Effector memory CD8-positive, alpha-beta T cell (primary cell): ENCODE measurements around the gene SRGAP1.

Experiments
- ATAC-seq: fragments of 150-1000 bp; cut with Tn5 transposase; replicated peaks from 2 replicates; pipeline ENCODE4 v1.10.0; 2021; ENCODE audit warnings: mild to moderate bottlenecking, moderate library complexity
- DNase-seq, 3 experiments: peaks; one replicate each; pipeline ENCODE4 v3.0.0; 2021
- H3K27ac Mint-ChIP-seq, 2 donors: one replicate each; pipeline ENCODE4 v1.8.0; 2022; ENCODE audit warnings: mild to moderate bottlenecking in 2 of 2, mixed read lengths in 2 of 2, moderate library complexity in 2 of 2
- H3K27me3 Mint-ChIP-seq, 2 donors: one replicate each; pipeline ENCODE4 v1.8.0; 2022; ENCODE audit warnings: mixed read lengths in 2 of 2
- H3K36me3 Mint-ChIP-seq: one replicate; pipeline ENCODE4 v1.8.0; 2022; ENCODE audit warnings: mild to moderate bottlenecking, moderate library complexity, mixed read lengths; ENCODE audit not compliant: insufficient read depth
- H3K4me1 Mint-ChIP-seq, 2 donors: one replicate each; pipeline ENCODE4 v1.8.0; 2022; ENCODE audit warnings: low read depth in 2 of 2, mixed read lengths in 2 of 2
- H3K4me3 Mint-ChIP-seq, 2 donors: one replicate each; pipeline ENCODE4 v1.8.0; 2022; ENCODE audit warnings: mild to moderate bottlenecking in 2 of 2, mixed read lengths in 2 of 2, moderate library complexity in 2 of 2
- H3K9me3 Mint-ChIP-seq, 2 donors: one replicate each; pipeline ENCODE4 v1.8.0; 2022; ENCODE audit warnings: mixed read lengths in 2 of 2

SRGAP1 gene

DNA sequence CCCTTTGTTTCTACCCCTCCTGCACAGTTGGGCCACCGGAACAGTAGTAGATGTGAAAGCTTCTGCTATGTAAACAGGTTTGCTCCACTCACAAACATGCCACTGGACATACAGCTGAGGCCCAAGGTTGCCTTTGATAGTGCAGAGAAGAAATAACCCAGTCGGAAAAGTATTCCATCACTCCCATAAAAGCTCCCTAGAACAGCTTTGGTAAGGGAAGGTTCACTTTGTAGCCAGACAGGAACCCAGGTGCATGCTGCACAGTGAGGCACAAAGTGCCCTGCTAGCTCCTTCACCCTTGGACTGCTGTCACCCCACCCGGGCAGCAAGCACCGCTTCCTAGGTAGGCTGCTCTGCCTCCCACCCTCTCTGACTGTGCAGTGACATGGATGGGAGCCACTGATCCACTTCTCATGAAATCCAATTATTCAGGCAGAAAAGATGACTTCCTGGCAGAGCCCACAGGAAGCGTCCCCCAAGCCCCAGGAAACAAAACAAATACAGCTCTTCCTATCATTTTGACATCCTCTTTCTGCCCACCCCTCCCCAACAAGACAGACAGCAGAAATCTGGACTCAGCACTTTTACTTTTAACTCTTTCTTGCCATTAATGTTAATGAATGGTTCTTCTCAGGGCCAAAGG lies 100.2 kb downstream of the SRGAP1 start:
- Mint-ChIP-seq H3K4me1 (no peaks in the 10 kb centered on the region), H3K4me3 (no peak overlapping the region), H3K27me3 (no peaks in the 10 kb centered on the region), H3K9me3 (no peaks in the 10 kb centered on the region), H3K36me3 (no peaks in the 10 kb centered on the region), H3K27ac (no peak overlapping the region)
- ATAC-seq (no peak), DNase-seq (no peak)

- H3K4me1 Mint-ChIP-seq: no peaks in the 10 kb centered on the region
- ATAC-seq (no peak), DNase-seq (no peak)
Measured at GRCh38 chr12:63945777-63946176, 101.3 kb downstream of the SRGAP1 start.

GRCh38 chr12:63948211-63948610 lies 103.7 kb downstream of the SRGAP1 start:
- Mint-ChIP-seq H3K27ac (no peak overlapping the region), H3K36me3 (no peaks in the 10 kb centered on the region), H3K4me1 (no peaks in the 10 kb centered on the region), H3K4me3 (no peak overlapping the region), H3K27me3 (peaks cover 0 to 10% of the 10 kb centered on the region in 2 donors), H3K9me3 (no peaks in the 10 kb centered on the region)
- ATAC-seq (no peak), DNase-seq (no peak)

More at GRCh38 chr12:63945777-63946176, 101.3 kb downstream of the SRGAP1 start:
- Mint-ChIP-seq H3K27me3 (no peaks in the 10 kb centered on the region), H3K27ac (no peak overlapping the region), H3K36me3 (no peaks in the 10 kb centered on the region), H3K9me3 (no peaks in the 10 kb centered on the region), H3K4me3 (no peak overlapping the region)

GRCh38 chr12:63949902-63950301 lies 105.4 kb downstream of the SRGAP1 start:
- ATAC-seq (no peak), DNase-seq (no peak)
- Mint-ChIP-seq H3K4me3 (no peak overlapping the region), H3K27me3 (peaks cover 5 to 10% of the 10 kb centered on the region in 2 donors), H3K36me3 (no peaks in the 10 kb centered on the region), H3K4me1 (no peaks in the 10 kb centered on the region), H3K9me3 (no peaks in the 10 kb centered on the region), H3K27ac (no peak overlapping the region)

GRCh38 chr12:63952995-63953394 lies 108.5 kb downstream of the SRGAP1 start:
- H3K27me3 Mint-ChIP-seq: peaks cover 5 to 10% of the 10 kb centered on the region in 2 donors
- no peaks in the 10 kb centered on the region for H3K4me1 Mint-ChIP-seq
- no peaks in the 10 kb centered on the region for H3K36me3 Mint-ChIP-seq
- no peak overlapping the region for H3K27ac Mint-ChIP-seq
- no peak overlapping the region for H3K4me3 Mint-ChIP-seq
- DNase-seq (no peak), ATAC-seq (no peak)
- no peaks in the 10 kb centered on the region for H3K9me3 Mint-ChIP-seq

- Mint-ChIP-seq H3K9me3 (no peaks in the 10 kb centered on the region), H3K27ac (no peak overlapping the region), H3K36me3 (no peaks in the 10 kb centered on the region), H3K27me3 (peaks cover 5 to 10% of the 10 kb centered on the region in 2 donors), H3K4me3 (no peak overlapping the region), H3K4me1 (no peaks in the 10 kb centered on the region)
- ATAC-seq: no peak
- DNase-seq: no peak
Measured at GRCh38 chr12:63955831-63956666, 111.5 kb downstream of the SRGAP1 start.

DNA sequence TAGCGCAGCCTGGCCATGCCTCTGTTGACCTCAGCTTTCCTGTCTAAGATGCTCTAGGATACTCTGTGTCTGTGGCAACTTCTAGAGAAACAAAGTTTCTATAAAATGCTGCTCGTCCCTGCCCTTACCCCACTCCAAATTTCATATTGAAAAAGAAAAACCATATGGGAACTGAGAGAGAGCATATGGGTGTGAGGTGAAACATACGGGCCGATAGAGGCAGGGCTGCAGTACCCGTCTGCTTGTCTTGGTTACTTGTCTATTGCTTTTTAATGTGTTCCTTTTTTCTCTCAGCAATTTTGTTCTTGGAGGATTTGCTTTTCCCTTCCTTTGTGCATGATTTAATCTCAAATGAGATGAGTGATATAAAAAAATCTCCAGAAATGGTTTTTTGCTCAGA lies 113.0 kb downstream of the SRGAP1 start:
- H3K4me1 Mint-ChIP-seq: no peaks in the 10 kb centered on the region
- H3K9me3 Mint-ChIP-seq: no peaks in the 10 kb centered on the region
- DNase-seq (no peak), ATAC-seq (no peak)
- H3K36me3 Mint-ChIP-seq: no peaks in the 10 kb centered on the region
- H3K27me3 Mint-ChIP-seq: peaks cover 0 to 5% of the 10 kb centered on the region in 2 donors
- H3K27ac Mint-ChIP-seq: no peak overlapping the region
- H3K4me3 Mint-ChIP-seq: no peak overlapping the region

GRCh38 chr12:63958876-63959580 lies 114.5 kb downstream of the SRGAP1 start:
- H3K27me3 Mint-ChIP-seq: no peaks in the 10 kb centered on the region
- H3K4me1 Mint-ChIP-seq: no peaks in the 10 kb centered on the region
- no peaks in the 10 kb centered on the region for H3K9me3 Mint-ChIP-seq
- no peak overlapping the region for H3K4me3 Mint-ChIP-seq
- H3K36me3 Mint-ChIP-seq: no peaks in the 10 kb centered on the region
- H3K27ac Mint-ChIP-seq: no peak overlapping the region
- no peak for ATAC-seq
- DNase-seq: no peak

GRCh38 chr12:63961048-63961447 lies 116.5 kb downstream of the SRGAP1 start:
- Mint-ChIP-seq H3K36me3 (no peaks in the 10 kb centered on the region), H3K27ac (no peak overlapping the region), H3K27me3 (no peaks in the 10 kb centered on the region), H3K9me3 (no peaks in the 10 kb centered on the region), H3K4me3 (no peak overlapping the region), H3K4me1 (no peaks in the 10 kb centered on the region)
- no peak for DNase-seq
- no peak for ATAC-seq

GRCh38 chr12:63961543-63961942 lies 117.0 kb downstream of the SRGAP1 start:
- H3K27ac Mint-ChIP-seq: no peak overlapping the region
- DNase-seq (no peak), ATAC-seq (no peak)
- no peaks in the 10 kb centered on the region for H3K4me1 Mint-ChIP-seq
- no peaks in the 10 kb centered on the region for H3K9me3 Mint-ChIP-seq
- H3K36me3 Mint-ChIP-seq: no peaks in the 10 kb centered on the region
- no peaks in the 10 kb centered on the region for H3K27me3 Mint-ChIP-seq
- no peak overlapping the region for H3K4me3 Mint-ChIP-seq

- Mint-ChIP-seq H3K27me3 (peaks cover 4 to 7% of the 10 kb centered on the region in 2 donors), H3K27ac (no peak overlapping the region), H3K4me1 (no peaks in the 10 kb centered on the region), H3K36me3 (no peaks in the 10 kb centered on the region), H3K9me3 (no peaks in the 10 kb centered on the region), H3K4me3 (no peak overlapping the region)
- ATAC-seq (no peak), DNase-seq (no peak)
Measured at GRCh38 chr12:63963868-63964267, 119.4 kb downstream of the SRGAP1 start.

DNA sequence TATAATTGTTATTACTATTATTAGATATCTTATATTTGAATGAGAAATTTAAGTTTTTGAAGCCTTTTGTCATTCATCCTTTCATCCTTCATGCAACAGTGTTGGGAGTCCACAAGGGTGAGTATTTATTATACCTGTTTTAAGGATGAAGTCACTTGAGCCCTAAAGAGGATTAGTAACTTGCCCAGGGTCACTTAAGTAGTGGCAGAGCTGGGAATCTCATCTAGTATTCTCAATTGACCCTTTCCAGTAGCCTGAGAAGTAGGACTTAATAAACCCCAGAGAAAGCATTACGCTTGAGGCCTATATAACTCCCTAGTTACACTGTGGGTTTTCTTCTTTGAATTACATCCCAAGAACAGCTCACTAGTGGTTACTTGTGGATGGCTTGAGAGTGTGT lies 119.8 kb downstream of the SRGAP1 start:
- H3K27me3 Mint-ChIP-seq: peaks cover 4 to 10% of the 10 kb centered on the region in 2 donors
- H3K4me3 Mint-ChIP-seq: no peak overlapping the region
- no peaks in the 10 kb centered on the region for H3K4me1 Mint-ChIP-seq
- no peak overlapping the region for H3K27ac Mint-ChIP-seq
- no peaks in the 10 kb centered on the region for H3K36me3 Mint-ChIP-seq
- DNase-seq (no peak), ATAC-seq (no peak)
- no peaks in the 10 kb centered on the region for H3K9me3 Mint-ChIP-seq

DNA sequence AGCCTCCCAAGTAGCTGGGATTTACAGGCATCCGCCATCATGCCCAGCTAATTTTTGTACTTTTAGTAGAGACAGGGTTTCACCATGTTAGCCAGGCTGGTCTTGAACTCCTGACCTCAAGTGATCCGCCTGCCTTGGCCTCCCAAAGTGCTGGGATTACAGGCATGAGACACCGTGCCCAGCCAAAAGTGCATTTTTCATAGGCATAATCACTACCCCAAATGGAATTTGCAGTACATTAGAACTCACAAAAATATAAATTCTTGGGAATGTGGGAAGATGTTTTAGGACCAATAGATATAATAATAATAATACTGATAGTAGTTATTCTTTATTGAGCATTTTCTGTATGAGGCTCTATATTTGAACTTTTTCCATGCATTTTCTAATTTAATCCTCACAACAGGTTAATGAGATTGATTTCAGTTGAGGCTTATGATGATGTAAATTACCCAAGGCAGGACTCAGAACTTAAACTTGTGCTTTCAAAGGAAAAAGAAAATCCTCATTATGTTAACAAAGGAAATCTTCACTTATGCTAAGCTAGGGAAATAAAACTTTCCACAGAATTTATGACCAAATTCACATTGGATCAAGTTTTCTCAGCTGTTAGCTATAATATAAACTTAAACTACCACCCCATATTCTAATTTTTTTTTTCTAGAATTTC lies 121.6 kb downstream of the SRGAP1 start:
- no peak for ATAC-seq
- no peak overlapping the region for H3K4me3 Mint-ChIP-seq
- no peak for DNase-seq
- no peaks in the 10 kb centered on the region for H3K36me3 Mint-ChIP-seq
- H3K4me1 Mint-ChIP-seq: no peaks in the 10 kb centered on the region
- H3K9me3 Mint-ChIP-seq: no peaks in the 10 kb centered on the region
- no peak overlapping the region for H3K27ac Mint-ChIP-seq
- peaks cover 9 to 21% of the 10 kb centered on the region in 2 donors for H3K27me3 Mint-ChIP-seq
